GM19023 (cell line): ENCODE measurements around the gene PITPNC1.
"Not testable (repeated sequence)": the region's sequence is repeated elsewhere in the genome, so short reads cannot be mapped to it uniquely, and the experiment has no call there.

Experiments used
- ATAC-seq: cut with Tn5 transposase; IDR thresholded peaks from one replicate; pipeline ENCODE4 v1.9.1; 2021; ENCODE audit warnings: mild to moderate bottlenecking, moderate library complexity; ENCODE audit not compliant: unreplicated experiment

PITPNC1 gene

GRCh38 chr17:67366193-67367157 lies 10.6 kb upstream of the PITPNC1 start, which contains the start of gene PSMD12:
Gene PSMD12 (minus strand): TSS chr17:67366577. CDS start chr17:67366519, 58 bp downstream.
- peak; percentile 88 for ATAC-seq

- no peak for ATAC-seq
Observed at GRCh38 chr17:67369676-67370075, 7.4 kb upstream of the PITPNC1 start.

GRCh38 chr17:67372751-67373150 lies 4.3 kb upstream of the PITPNC1 start:
- no peak for ATAC-seq

- ATAC-seq = peak; percentile 35
Observed at GRCh38 chr17:67374329-67375053, 2.6 kb upstream of the PITPNC1 start.

- ATAC-seq = no peak
Observed at GRCh38 chr17:67375054-67375427, 2.0 kb upstream of the PITPNC1 start.

GRCh38 chr17:67375716-67376115 lies 1.4 kb upstream of the PITPNC1 start:
- ATAC-seq = no peak

GRCh38 chr17:67376415-67376736 lies 705 bp upstream of the PITPNC1 start:
- ATAC-seq = no peak

GRCh38 chr17:67377488-67378453 lies 690 bp downstream of the PITPNC1 start:
- ATAC-seq = peak; percentile 17

GRCh38 chr17:67378454-67379250 lies 1.6 kb downstream of the PITPNC1 start:
- ATAC-seq = peak; percentile 33

GRCh38 chr17:67379251-67379630 lies 2.2 kb downstream of the PITPNC1 start:
- no peak for ATAC-seq

- no peak for ATAC-seq
Observed at GRCh38 chr17:67381929-67382257, 4.8 kb downstream of the PITPNC1 start.

GRCh38 chr17:67385122-67385988 lies 8.3 kb downstream of the PITPNC1 start:
- ATAC-seq = no peak

GRCh38 chr17:67386965-67387551 lies 10.0 kb downstream of the PITPNC1 start:
- ATAC-seq = no peak

- not testable (repeated sequence) for ATAC-seq
Observed at GRCh38 chr17:67388536-67388935, 11.5 kb downstream of the PITPNC1 start.

GRCh38 chr17:67388986-67389385 lies 11.9 kb downstream of the PITPNC1 start:
- ATAC-seq = no peak

GRCh38 chr17:67390006-67390645 lies 13.0 kb downstream of the PITPNC1 start:
- no peak for ATAC-seq

GRCh38 chr17:67390646-67391361 lies 13.7 kb downstream of the PITPNC1 start:
- ATAC-seq = peak; percentile 92

GRCh38 chr17:67392111-67392510 lies 15.0 kb downstream of the PITPNC1 start:
- no peak for ATAC-seq
